Activated CD4-positive, alpha-beta T cell treated with anti-CD3 and anti-CD28 coated beads, Interleukin-2, amount 50 U/mL, for 1 hour (primary cell): ENCODE results near the gene KXD1.
"Not testable (repeated sequence)": the region's sequence is repeated elsewhere in the genome, so short reads cannot be mapped to it uniquely, and the experiment has no call there.

Experiments
- DNase-seq: peaks from one replicate; pipeline ENCODE4 v3.0.0-alpha.2; 2020

KXD1 gene

GRCh38 chr19:18537431-18537830 lies 20.2 kb upstream of the KXD1 start:
- no peak for DNase-seq

- no peak for DNase-seq
Observed at GRCh38 chr19:18538115-18538514, 19.6 kb upstream of the KXD1 start.

- no peak for DNase-seq
Observed at GRCh38 chr19:18539372-18539771, 18.3 kb upstream of the KXD1 start.

GRCh38 chr19:18540200-18540599 lies 17.5 kb upstream of the KXD1 start:
- not testable (repeated sequence) for DNase-seq

GRCh38 chr19:18541258-18541991 lies 16.2 kb upstream of the KXD1 start:
- DNase-seq = no peak

- DNase-seq = no peak
Observed at GRCh38 chr19:18541992-18542940, 15.4 kb upstream of the KXD1 start.

GRCh38 chr19:18542941-18543813 lies 14.5 kb upstream of the KXD1 start, which contains the start of gene FKBP8:
TSS of gene FKBP8 (minus strand) at chr19:18543573. CDS start at chr19:18541970, 1,603 bp downstream.
- DNase-seq = peak; percentile 94

- DNase-seq = peak; percentile 68
Observed at GRCh38 chr19:18543814-18544475, 13.7 kb upstream of the KXD1 start.

- DNase-seq = no peak
Observed at GRCh38 chr19:18551631-18552030, 6.0 kb upstream of the KXD1 start.

GRCh38 chr19:18558202-18558555 lies 509 bp downstream of the KXD1 start:
- DNase-seq = peak; percentile 7

- DNase-seq = no peak
Observed at GRCh38 chr19:18558604-18559003, 934 bp downstream of the KXD1 start.

GRCh38 chr19:18559685-18560084 lies 2.0 kb downstream of the KXD1 start:
- DNase-seq = no peak

GRCh38 chr19:18562086-18562485 lies 4.4 kb downstream of the KXD1 start:
- no peak for DNase-seq

GRCh38 chr19:18566953-18567352 lies 9.3 kb downstream of the KXD1 start:
- no peak for DNase-seq

- no peak for DNase-seq
Observed at GRCh38 chr19:18568367-18568766, 10.7 kb downstream of the KXD1 start.

GRCh38 chr19:18571564-18572344 lies 14.1 kb downstream of the KXD1 start, which contains the start of gene UBA52:
TSS of gene UBA52 (plus strand) at chr19:18571857. CDS start at chr19:18573301, 1,444 bp downstream.
- peak; percentile 99 for DNase-seq

GRCh38 chr19:18574691-18575291 lies 17.1 kb downstream of the KXD1 start:
- no peak for DNase-seq

GRCh38 chr19:18576383-18576782 lies 18.7 kb downstream of the KXD1 start:
- no peak for DNase-seq

GRCh38 chr19:18577365-18577914 lies 19.8 kb downstream of the KXD1 start:
- DNase-seq = no peak

- DNase-seq = no peak
Observed at GRCh38 chr19:18580311-18580710, 22.6 kb downstream of the KXD1 start.

- no peak for DNase-seq
Observed at GRCh38 chr19:18586306-18586705, 28.6 kb downstream of the KXD1 start.
